ENCODE measurements around the gene STAM. TPM values are rescaled to one million over a fixed set of nuclear protein-coding genes. Genes with fewer than 3 reads are reported as not detected.

The STAM gene
- polyA plus RNA-seq, 1 donor (not counting 4 experiments of a cell fraction or from before 2014, with no cell fraction given): 34.1 TPM

DNA sequence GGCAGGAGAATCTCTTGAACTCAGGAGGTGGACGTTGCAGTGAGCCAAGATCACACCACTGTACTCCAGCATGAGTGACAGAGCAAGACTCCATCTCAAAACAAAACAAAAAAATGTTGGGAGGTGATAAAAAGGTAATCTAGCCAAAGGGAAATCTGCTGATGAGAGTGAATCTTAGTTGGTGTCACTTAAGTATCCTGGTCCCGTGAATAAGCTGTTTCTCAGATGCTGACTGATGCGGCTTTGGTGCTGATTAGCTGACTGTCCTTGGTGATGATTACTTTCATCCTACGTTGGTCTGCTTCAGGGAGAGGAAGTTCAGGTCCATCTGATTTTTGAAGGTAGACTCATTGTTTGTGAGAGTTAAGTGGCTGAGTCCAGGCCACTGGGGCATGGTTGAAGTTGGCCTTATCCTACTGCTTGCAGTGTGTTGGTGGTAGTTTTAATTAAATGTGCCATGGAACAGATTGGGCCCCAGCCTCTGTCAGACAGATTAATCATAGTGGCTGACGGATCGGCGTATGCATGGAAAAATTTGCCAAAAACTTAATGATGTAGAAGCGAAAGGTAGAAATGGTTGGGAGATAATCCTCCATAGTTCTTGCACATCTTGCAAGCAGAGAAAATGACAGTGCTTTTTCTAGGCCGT lies 90.6 kb downstream of the STAM start:
- no peak overlapping the region for H2AFZ ChIP-seq (ENCODE audit: control insufficient read depth, low read length)
- dilution Hi-C loops (cut with MboI; ENCODE audit: extremely low pct_ligation_motif_present, low sequenced_read_pairs): no loop called here
- TF ChIP-seq EZH2 (IDR thresholded peaks at IDR 0.05; ENCODE audit: low read length) (no peak), CTCF (optimal IDR thresholded peaks at IDR 0.05 in 1 of 3, IDR thresholded peaks at IDR 0.05 in 1 of 3, conservative IDR thresholded peaks at IDR 0.05 in 1 of 3; ENCODE audit: extremely low read depth in 1 of 3, insufficient read depth in 2 of 3, low read length in 3 of 3) (no peak)
- no peaks in the 10 kb centered on the region for H3K79me2 ChIP-seq (ENCODE audit: control insufficient read depth, insufficient read depth, low read length)
- FAIRE-seq: no peak
- no peak overlapping the region for H3K4me2 ChIP-seq (ENCODE audit: control insufficient read depth, extremely low read depth, insufficient read depth, low read depth, low read length)
- H3K9ac ChIP-seq (ENCODE audit: control insufficient read depth, extremely low read depth, insufficient read depth, low read length): no peak overlapping the region
- no peak overlapping the region for H3K4me3 ChIP-seq (ENCODE audit: control insufficient read depth in 2 of 3, extremely low read depth in 1 of 3, insufficient read depth in 2 of 3, low read depth in 1 of 3, low read length in 3 of 3)
- no peak for DNase-seq (ENCODE audit: low read depth, low spot score)
- H3K27ac ChIP-seq (ENCODE audit: control insufficient read depth, insufficient read depth, low read length): no peak overlapping the region
- H3K9me1 ChIP-seq (ENCODE audit: control insufficient read depth, extremely low read depth, insufficient read depth, low read length): no peaks in the 10 kb centered on the region
- H3K9me3 ChIP-seq (ENCODE audit: control insufficient read depth, low read depth, low read length): no peaks in the 10 kb centered on the region
- H4K20me1 ChIP-seq (ENCODE audit: control insufficient read depth, extremely low read depth, insufficient read depth, low read length): no peaks in the 10 kb centered on the region
- no peaks in the 10 kb centered on the region for H3K4me1 ChIP-seq (ENCODE audit: control insufficient read depth, extremely low read depth, insufficient read depth, low read length)
- H3K27me3 ChIP-seq (ENCODE audit: control insufficient read depth, extremely low read depth, insufficient read depth, low read length): no peaks in the 10 kb centered on the region
- H3K36me3 ChIP-seq (ENCODE audit: control insufficient read depth in 2 of 2, extremely low read depth in 1 of 2, insufficient read depth in 2 of 2, low read length in 2 of 2): peaks cover 0 to 4% of the 10 kb centered on the region in 2 experiments

DNA sequence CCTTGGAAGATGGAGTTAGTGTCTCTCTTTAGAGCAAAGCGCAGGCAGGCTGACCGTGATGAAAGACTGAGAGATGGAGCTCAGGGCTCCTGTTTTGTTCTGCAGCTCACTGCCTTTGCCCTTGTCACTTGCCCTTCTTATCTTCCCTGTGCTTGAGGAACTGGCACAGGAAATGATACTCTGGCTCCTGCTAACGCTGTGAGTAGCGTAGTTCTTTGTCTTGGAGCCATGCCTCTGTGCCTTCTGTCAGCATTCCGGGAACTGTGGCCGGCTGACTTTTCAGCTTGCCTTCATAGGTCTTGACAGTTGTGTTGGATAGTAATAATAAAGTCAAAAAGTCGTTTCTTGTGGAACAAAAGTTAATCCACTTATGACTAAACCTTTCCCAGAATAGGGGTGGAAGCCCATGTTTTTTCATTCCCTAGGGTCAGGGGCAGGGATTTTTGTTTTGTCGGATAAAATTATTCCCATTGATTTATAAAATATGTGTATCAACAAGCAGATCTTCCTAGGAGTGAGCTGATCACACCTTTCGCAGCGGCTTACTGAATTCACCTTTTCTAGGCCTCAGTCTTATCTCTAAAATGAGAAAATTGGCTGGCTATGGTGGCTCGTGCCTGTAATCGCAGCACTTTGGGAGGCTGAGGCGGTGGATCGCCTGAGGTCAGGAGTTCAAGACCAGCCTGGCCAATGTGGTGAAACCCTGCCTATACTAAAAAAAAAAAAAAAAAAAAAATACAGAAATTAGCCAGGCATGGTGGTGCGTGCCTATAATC lies 91.4 kb downstream of the STAM start:
- FAIRE-seq: no peak
- dilution Hi-C loops (cut with MboI; ENCODE audit: extremely low pct_ligation_motif_present, low sequenced_read_pairs): no loop called here
- H3K4me2 ChIP-seq (ENCODE audit: control insufficient read depth, extremely low read depth, insufficient read depth, low read depth, low read length): no peak overlapping the region
- H4K20me1 ChIP-seq (ENCODE audit: control insufficient read depth, extremely low read depth, insufficient read depth, low read length): no peaks in the 10 kb centered on the region
- H3K27me3 ChIP-seq (ENCODE audit: control insufficient read depth, extremely low read depth, insufficient read depth, low read length): no peaks in the 10 kb centered on the region
- no peak overlapping the region for H3K9ac ChIP-seq (ENCODE audit: control insufficient read depth, extremely low read depth, insufficient read depth, low read length)
- no peak overlapping the region for H3K27ac ChIP-seq (ENCODE audit: control insufficient read depth, insufficient read depth, low read length)
- no peaks in the 10 kb centered on the region for H3K79me2 ChIP-seq (ENCODE audit: control insufficient read depth, insufficient read depth, low read length)
- no peaks in the 10 kb centered on the region for H3K4me1 ChIP-seq (ENCODE audit: control insufficient read depth, extremely low read depth, insufficient read depth, low read length)
- TF ChIP-seq EZH2 (IDR thresholded peaks at IDR 0.05; ENCODE audit: low read length): no peak
- TF ChIP-seq CTCF (optimal IDR thresholded peaks at IDR 0.05 in 1 of 3, IDR thresholded peaks at IDR 0.05 in 1 of 3, conservative IDR thresholded peaks at IDR 0.05 in 1 of 3; ENCODE audit: extremely low read depth in 1 of 3, insufficient read depth in 2 of 3, low read length in 3 of 3): no peak
- no peaks in the 10 kb centered on the region for H3K9me3 ChIP-seq (ENCODE audit: control insufficient read depth, low read depth, low read length)
- no peak for DNase-seq (ENCODE audit: low read depth, low spot score)
- H3K4me3 ChIP-seq (ENCODE audit: control insufficient read depth in 2 of 3, extremely low read depth in 1 of 3, insufficient read depth in 2 of 3, low read depth in 1 of 3, low read length in 3 of 3): no peak overlapping the region
- no peaks in the 10 kb centered on the region for H3K9me1 ChIP-seq (ENCODE audit: control insufficient read depth, extremely low read depth, insufficient read depth, low read length)
- peaks cover 0 to 4% of the 10 kb centered on the region in 2 experiments for H3K36me3 ChIP-seq (ENCODE audit: control insufficient read depth in 2 of 2, extremely low read depth in 1 of 2, insufficient read depth in 2 of 2, low read length in 2 of 2)
- H2AFZ ChIP-seq (ENCODE audit: control insufficient read depth, low read length): no peak overlapping the region

Data from keratinocyte (primary cell).